Hepatocyte (in vitro differentiated cells): Measurements from ENCODE around the gene AMOTL1.

Experiments used
- CTCF ChIP-seq: fragments of 200-600 bp; sonication (generic); IDR thresholded peaks from 2 replicates; pipeline ENCODE4 v1.5.1; 2016; ENCODE audit warnings: antibody characterized with exemption, mild to moderate bottlenecking; ENCODE audit not compliant: poor library complexity
- EZH2phosphoT487 ChIP-seq: fragments of 200-600 bp; sonication (generic); IDR thresholded peaks from one replicate; pipeline ENCODE4 v1.6.1; 2018; ENCODE audit warnings: antibody characterized with exemption, mild to moderate bottlenecking, low read depth, moderate library complexity; ENCODE audit not compliant: unreplicated experiment, severe bottlenecking

GRCh38 chr11:94854770-94855633 lies 86.8 kb downstream of the AMOTL1 start:
- TF ChIP-seq CTCF (no peak), EZH2phosphoT487 (no peak)
